GM12892 (cell line): ENCODE results near the gene HPCAL1.

Source experiments
- POLR2A ChIP-seq: IDR thresholded peaks from 2 replicates; pipeline ENCODE4 v1.6.1; 2011; ENCODE audit warnings: low read depth, low read length, control low read depth
- POLR2AphosphoS5 ChIP-seq: IDR thresholded peaks from 2 replicates; pipeline ENCODE4 v1.6.1; 2011; ENCODE audit warnings: low read depth, low read length, control low read depth
- TAF1 ChIP-seq: IDR thresholded peaks from 2 replicates; pipeline ENCODE4 v1.6.1; 2011; ENCODE audit warnings: low read depth, mild to moderate bottlenecking, control low read depth, low read length, borderline replicate concordance

DNA sequence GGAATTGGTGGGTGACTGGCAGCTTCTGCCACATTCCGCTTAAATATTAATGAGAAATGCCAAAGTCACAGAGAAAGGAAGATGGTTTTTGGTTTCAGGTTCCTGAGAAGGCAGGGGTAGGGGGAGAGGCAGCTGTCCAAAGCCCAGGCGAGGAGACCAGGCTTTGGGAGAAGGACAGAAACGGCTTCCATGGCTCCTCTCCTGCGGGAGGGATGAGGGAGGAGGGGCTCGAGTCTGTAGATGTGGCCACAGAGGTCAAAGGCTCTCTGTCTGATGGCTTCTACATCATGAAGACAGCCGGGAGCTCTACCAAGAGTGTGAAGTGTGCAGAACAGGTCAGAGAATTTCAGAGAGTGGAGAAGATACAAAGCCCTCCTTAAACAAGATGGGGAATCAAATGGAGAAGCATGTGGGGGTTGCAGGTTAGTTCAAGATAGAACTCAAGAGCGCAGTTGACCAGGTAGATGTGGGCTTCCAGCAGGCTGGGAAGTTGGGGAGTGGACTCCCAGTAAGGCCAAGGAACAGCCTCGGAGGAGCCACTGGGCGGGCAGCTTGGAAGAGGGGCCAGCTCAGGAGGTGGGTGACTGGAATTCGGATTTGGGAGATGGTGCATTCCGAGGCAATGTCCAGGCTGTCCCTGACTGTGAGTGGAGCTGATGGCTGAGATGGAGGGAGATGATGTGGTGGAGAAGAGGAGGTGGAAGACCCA, 23.8 kb upstream of the HPCAL1 start:
- TF ChIP-seq POLR2AphosphoS5: no peak
- no peak for TF ChIP-seq POLR2A
- TF ChIP-seq TAF1: no peak
